Measurements from ENCODE around the gene GALNT2.

GRCh38 chr1:230128569-230129285 lies 61.7 kb downstream of the GALNT2 start:
- no peak for TF ChIP-seq CTCF (conservative IDR thresholded peaks at IDR 0.05; ENCODE audit: low read length)
- no peak for TF ChIP-seq EZH2phosphoT487 (IDR thresholded peaks at IDR 0.05; ENCODE audit: borderline replicate concordance)
